Subcutaneous adipose tissue (tissue), 4 donors: Measurements from ENCODE around the gene NTRK2. TPM values are rescaled to one million over a fixed set of nuclear protein-coding genes. Genes with fewer than 3 reads are reported as not detected.

Experiments
- total RNA-seq, 4 donors: library from RNA; depleted of rRNA; stranded (reverse); fragments of >200 nt; gene quantifications; one replicate each; pipeline ENCODE4 v1.1.0, GENCODE V29; 2016
- TF ChIP-seq, protein P1 (sequence below): fragments of 450-650 bp; IDR thresholded peaks from one replicate; pipeline ENCODE4 v1.5.1; 2016; ENCODE audit warnings: low read depth, mild to moderate bottlenecking, control low read depth, antibody characterized with exemption, moderate library complexity

NTRK2 gene
- total RNA-seq, 4 donors from 2014 or later, result 51.5 to 105 (median 66.8) TPM

DNA sequence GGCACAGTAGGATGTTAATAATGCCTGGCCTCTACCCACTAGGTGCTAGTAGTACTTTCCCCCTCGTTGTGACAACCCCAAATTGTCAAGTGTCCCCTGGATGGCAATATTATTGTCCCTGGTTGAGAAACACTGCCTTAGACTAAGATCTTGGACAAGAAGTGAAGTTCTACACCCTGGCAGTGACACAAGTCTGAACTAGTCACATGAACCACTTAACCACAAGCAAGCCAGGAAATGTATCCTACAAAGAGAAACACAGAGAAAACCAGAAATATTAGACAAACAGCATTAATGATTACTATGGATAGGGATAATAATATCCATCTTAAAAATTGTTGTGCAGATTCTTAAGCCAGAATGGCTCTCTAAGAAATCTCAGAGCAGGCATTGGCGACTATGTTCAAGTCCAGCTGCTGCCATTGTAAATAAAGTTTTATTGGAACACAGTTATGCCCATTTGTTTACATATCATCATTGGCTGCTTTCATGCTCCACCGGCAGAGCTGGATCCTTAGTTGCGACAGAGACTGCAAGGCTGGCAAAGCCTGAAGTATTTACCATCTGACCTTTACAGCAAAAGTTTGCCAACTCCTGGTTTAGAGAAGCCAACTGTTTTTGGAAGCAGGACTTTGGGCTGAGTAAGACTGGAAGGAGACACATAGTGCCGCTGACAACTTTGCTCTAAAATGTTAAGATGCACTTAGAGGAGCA, 80.8 kb downstream of the NTRK2 start:
- TF ChIP-seq, protein P1, sequence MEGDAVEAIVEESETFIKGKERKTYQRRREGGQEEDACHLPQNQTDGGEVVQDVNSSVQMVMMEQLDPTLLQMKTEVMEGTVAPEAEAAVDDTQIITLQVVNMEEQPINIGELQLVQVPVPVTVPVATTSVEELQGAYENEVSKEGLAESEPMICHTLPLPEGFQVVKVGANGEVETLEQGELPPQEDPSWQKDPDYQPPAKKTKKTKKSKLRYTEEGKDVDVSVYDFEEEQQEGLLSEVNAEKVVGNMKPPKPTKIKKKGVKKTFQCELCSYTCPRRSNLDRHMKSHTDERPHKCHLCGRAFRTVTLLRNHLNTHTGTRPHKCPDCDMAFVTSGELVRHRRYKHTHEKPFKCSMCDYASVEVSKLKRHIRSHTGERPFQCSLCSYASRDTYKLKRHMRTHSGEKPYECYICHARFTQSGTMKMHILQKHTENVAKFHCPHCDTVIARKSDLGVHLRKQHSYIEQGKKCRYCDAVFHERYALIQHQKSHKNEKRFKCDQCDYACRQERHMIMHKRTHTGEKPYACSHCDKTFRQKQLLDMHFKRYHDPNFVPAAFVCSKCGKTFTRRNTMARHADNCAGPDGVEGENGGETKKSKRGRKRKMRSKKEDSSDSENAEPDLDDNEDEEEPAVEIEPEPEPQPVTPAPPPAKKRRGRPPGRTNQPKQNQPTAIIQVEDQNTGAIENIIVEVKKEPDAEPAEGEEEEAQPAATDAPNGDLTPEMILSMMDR, result no peak

DNA sequence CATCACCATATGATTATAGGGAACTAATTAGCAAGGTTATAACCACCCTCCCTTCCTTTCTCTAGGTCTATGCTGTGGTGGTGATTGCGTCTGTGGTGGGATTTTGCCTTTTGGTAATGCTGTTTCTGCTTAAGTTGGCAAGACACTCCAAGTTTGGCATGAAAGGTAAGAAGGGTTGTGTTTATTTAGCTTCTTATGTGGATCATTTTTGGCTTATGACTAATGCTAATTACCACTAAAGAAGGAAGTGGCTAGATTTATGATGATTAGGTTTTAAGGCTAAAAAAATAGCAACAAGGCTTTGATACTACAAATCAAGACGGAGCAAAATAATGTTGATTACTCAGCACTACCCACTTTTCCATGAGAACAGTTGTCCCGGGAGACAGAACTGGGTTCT, 82.4 kb downstream of the NTRK2 start:
- TF ChIP-seq, protein P1, result no peak

DNA sequence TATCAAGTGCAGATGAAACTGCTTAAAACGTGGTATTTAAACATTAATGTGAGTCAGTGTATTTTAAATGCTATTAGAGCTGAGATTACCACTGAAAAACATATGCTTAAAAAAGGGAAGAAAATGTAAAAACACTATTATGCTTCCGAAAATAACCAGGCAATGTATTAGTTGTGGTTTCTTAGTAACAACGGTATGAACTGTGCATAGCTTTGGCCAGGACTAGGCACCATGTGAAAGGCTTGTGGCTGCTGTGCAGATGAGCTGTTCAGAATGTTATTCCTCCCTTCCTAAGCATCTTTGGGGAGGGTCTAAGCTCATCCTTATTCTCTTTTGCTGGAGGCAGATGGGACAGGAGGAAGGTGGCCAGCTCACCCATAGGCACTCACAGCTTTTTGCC, 84.9 kb downstream of the NTRK2 start:
- TF ChIP-seq, protein P1, result no peak

DNA sequence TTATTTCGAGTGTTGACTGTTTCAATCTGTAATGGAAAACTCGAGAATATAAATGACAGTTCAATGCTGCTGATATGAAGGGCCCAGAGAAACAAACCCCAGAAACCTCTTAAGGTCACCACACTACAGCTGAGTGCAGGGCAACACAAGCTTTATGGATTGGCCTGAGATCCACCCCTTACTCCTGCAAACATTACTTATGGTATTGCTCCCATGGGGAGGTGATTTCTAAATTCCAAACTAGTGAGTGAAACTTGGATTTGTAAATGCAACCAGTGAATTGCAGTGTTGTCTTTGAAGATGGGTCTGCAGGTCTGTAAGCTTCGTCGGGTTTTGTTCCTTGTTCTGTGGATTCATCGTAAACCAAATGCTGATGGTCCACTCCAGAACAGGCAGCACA, 85.4 kb downstream of the NTRK2 start:
- TF ChIP-seq, protein P1, result no peak

DNA sequence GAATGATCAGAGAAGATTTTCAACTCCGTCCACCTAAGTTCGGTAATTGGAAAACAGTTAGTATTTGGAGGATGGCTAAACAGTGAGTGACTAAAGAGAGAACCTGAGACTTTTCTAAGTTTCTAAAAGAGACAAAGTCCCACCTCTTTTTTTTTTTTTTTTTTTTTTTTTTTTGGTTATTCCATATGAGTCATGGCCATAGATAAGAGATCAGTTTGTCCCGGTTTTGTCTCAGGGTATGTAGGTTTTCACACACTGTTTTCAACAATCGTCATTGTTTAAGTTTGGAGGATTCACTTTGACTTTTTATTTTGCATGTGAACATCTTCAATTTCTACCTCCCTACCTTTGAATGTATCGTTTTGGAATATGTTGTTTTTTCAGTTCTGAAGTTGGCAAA, 85.9 kb downstream of the NTRK2 start:
- TF ChIP-seq, protein P1, result no peak

DNA sequence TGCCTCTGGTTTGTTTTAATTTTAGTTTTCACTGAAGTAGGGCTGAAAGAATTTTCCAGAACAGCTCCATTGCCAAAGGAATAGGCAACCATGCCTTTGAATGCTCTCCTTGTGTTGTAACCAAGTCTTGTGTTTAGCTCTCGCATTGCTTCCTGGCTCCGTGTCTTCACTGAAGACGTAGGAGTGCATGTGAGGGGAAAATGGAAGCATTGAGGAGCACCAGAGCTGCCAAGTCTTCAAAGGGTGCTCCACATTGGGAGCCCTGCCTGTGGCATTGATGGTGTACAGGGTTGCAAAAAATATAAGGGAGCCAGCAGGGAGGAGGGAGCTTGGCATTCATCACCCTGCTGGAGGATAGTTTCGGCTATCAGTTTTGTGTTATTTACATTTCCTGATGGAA, 86.6 kb downstream of the NTRK2 start:
- TF ChIP-seq, protein P1, result no peak

DNA sequence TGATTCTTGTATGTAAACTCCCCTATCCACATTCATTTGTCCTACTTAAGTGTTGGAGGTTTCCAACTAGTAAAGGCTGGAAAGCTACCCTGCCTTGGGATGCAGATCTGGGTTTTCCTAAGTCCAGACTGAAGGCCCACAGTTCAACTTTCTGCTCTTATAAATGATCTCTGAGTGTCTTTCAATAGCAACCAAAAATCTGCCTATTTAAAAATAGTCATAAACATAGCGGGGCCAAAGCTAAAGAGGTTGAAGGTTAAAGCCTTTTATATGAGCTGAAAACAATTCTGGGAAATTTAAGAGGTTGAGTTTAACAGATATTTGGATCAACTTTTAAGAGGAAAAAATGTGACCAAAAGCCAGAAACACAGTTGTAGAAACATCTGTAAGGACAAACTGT, 87.2 kb downstream of the NTRK2 start:
- TF ChIP-seq, protein P1, result no peak
